H7 (cell line): ENCODE results near the gene HERC2. TPM values are rescaled to one million over a fixed set of nuclear protein-coding genes. Genes with fewer than 3 reads are reported as not detected.
"Not testable (repeated sequence)": the region's sequence is repeated elsewhere in the genome, so short reads cannot be mapped to it uniquely, and the experiment has no call there.

ENCODE experiments used
- DNase-seq: peaks from one replicate; pipeline ENCODE4 v3.0.0; 2012
- H3K27me3 ChIP-seq: 2 replicates; pipeline ENCODE4 v1.6.0; 2011; ENCODE audit warnings: mild to moderate bottlenecking, low read length; ENCODE audit not compliant: control insufficient read depth, insufficient read depth
- H3K36me3 ChIP-seq: replicated peaks from 2 replicates; pipeline ENCODE4 v1.5.1; 2011; ENCODE audit warnings: low read length; ENCODE audit not compliant: control insufficient read depth, insufficient read depth
- H3K4me3 ChIP-seq: 2 replicates; pipeline ENCODE4 v1.5.1; 2011; ENCODE audit warnings: low read depth, mild to moderate bottlenecking, control low read depth, low read length, moderate library complexity; ENCODE audit not compliant: insufficient read depth
- total RNA-seq: library from RNA; depleted of rRNA; stranded (reverse); fragments of >200 nt; shearing (Covaris generic); gene quantifications from 2 replicates; pipeline ENCODE4 v1.2.3, GENCODE V29; 2014

Gene HERC2
- total RNA-seq, 1 experiment from 2014 or later: 33.2 TPM

GRCh38 chr15:28190391-28191174 is 131.4 kb downstream of the HERC2 start:
- Histone ChIP-seq H3K27me3 (no peaks in the 10 kb centered on the region), H3K4me3 (no peak overlapping the region), H3K36me3 (no peaks in the 10 kb centered on the region; the same call in none of the 2 replicates)
- no peak for DNase-seq

GRCh38 chr15:28185148-28185895 is 136.7 kb downstream of the HERC2 start:
- no peak for DNase-seq
- H3K36me3 ChIP-seq: peaks cover 2% of the 10 kb centered on the region

GRCh38 chr15:28184166-28184565 is 137.8 kb downstream of the HERC2 start:
- Histone ChIP-seq H3K27me3 (no peaks in the 10 kb centered on the region), H3K36me3 (peaks cover 2% of the 10 kb centered on the region), H3K4me3 (no peak overlapping the region)
- no peak for DNase-seq

More at GRCh38 chr15:28185148-28185895, 136.7 kb downstream of the HERC2 start:
- Histone ChIP-seq H3K4me3 (no peak overlapping the region), H3K27me3 (no peaks in the 10 kb centered on the region)

DNA sequence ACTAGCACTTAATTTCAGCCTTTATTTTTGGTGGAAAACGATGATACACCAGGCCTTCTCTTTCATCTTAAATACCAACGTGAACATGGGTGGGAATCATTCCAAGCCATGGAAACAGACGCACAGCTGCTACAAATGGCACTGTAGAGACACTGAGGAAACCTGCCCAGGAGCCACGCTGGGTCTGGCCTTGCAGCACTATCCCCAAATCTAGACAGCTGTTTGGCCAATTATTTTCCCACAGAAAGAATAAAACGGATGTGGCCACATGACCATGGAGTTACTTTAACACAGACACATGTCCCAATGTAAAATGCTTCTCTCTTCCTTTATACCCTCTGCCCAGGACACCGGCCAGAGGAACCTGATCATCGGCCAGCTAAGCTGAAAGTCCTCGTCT is 139.2 kb downstream of the HERC2 start:
- no peak for DNase-seq
- H3K4me3 ChIP-seq: no peak overlapping the region
- peaks cover 2% of the 10 kb centered on the region for H3K36me3 ChIP-seq

GRCh38 chr15:28182216-28182615 is 139.8 kb downstream of the HERC2 start:
- Histone ChIP-seq H3K4me3 (no peak overlapping the region), H3K27me3 (no peaks in the 10 kb centered on the region), H3K36me3 (peaks cover 2% of the 10 kb centered on the region)
- DNase-seq: no peak

More for the DNA sequence above, 139.2 kb downstream of the HERC2 start:
- no peaks in the 10 kb centered on the region for H3K27me3 ChIP-seq

GRCh38 chr15:28181366-28181765 is 140.6 kb downstream of the HERC2 start:
- H3K36me3 ChIP-seq: peaks cover 6% of the 10 kb centered on the region
- no peaks in the 10 kb centered on the region for H3K27me3 ChIP-seq
- DNase-seq: no peak
- no peak overlapping the region for H3K4me3 ChIP-seq

- H3K4me3 ChIP-seq: no peak overlapping the region
- peaks cover 8% of the 10 kb centered on the region for H3K36me3 ChIP-seq
- no peak for DNase-seq
- no peaks in the 10 kb centered on the region for H3K27me3 ChIP-seq
Measured at GRCh38 chr15:28179270-28179669, 142.7 kb downstream of the HERC2 start.

DNA sequence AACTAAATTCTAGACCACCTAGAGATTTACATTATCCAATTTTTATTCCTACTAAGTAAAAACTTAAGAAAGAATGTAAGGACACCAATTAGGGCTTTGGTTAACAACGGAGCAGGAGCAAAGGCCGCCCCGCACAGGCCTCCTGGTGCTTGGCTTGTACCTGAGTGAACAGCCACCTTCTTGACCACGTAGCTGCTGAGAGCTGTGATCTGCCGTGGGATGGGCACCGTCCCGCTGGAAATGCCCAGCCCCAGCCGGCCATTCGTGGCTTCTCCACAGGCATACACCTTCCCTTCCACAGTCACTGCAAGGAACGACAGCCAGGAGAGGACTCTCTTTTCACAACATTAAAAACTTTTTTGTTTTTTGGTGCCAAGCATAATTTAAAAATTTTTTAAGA is 143.3 kb downstream of the HERC2 start:
- no peak for DNase-seq
- H3K27me3 ChIP-seq: no peaks in the 10 kb centered on the region
- H3K36me3 ChIP-seq: peaks cover 8% of the 10 kb centered on the region
- H3K4me3 ChIP-seq: no peak overlapping the region

GRCh38 chr15:28178290-28178689 is 143.7 kb downstream of the HERC2 start:
- H3K27me3 ChIP-seq: no peaks in the 10 kb centered on the region
- H3K4me3 ChIP-seq: no peak overlapping the region
- no peak for DNase-seq
- peaks cover 8% of the 10 kb centered on the region for H3K36me3 ChIP-seq

- Histone ChIP-seq H3K36me3 (peaks cover 2% of the 10 kb centered on the region), H3K4me3 (no peak overlapping the region), H3K27me3 (no peaks in the 10 kb centered on the region)
- no peak for DNase-seq
Measured at GRCh38 chr15:28169366-28169765, 152.6 kb downstream of the HERC2 start.

GRCh38 chr15:28168405-28169121 is 153.4 kb downstream of the HERC2 start:
- H3K27me3 ChIP-seq, H3K36me3 ChIP-seq, H3K4me3 ChIP-seq, DNase-seq: not testable (repeated sequence)

GRCh38 chr15:28167042-28167441 is 154.9 kb downstream of the HERC2 start:
- DNase-seq: no peak
- H3K4me3 ChIP-seq: no peak overlapping the region
- H3K36me3 ChIP-seq: peaks cover 2% of the 10 kb centered on the region
- H3K27me3 ChIP-seq: no peaks in the 10 kb centered on the region

DNA sequence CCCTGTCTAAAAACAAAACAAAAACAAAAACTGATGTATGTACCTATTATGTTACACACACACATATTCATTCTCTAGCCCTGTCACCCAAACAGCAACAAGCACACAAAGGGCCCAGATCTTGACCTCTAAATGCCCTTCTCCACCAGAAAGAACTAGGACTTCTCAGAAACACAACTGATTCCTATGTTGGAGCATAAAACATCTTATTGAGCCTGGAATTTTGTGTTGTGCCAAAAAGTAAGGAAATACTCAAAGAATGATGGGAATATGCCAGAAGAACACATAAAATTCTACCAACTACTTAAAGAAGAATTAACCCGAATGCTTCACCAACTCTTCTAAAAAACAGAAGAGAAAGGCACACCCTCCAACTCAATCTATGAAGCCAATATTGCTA is 156.2 kb downstream of the HERC2 start:
- Histone ChIP-seq H3K4me3 (no peak overlapping the region), H3K36me3 (peaks cover 5% of the 10 kb centered on the region), H3K27me3 (no peaks in the 10 kb centered on the region)
- DNase-seq: no peak

DNA sequence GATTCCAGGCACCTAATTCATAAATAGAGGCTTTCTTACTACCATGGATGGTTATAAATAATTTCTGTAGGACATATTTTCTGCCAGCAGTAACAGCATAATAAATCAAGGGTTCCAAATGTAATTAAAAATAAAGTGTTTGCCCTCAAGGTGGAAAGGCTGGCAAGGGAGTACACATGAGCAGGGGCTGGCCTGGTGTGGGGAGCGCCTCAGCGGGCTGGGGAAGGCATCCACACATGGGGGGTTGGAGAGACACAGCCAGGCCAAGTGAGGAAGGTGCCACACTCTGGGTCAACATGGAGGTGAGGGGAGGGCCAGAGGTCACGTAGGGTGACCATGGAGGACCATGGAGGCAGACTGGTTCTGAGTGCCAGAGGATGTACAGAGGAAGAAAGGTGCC is 157.1 kb downstream of the HERC2 start:
- H3K27me3 ChIP-seq: no peaks in the 10 kb centered on the region
- H3K36me3 ChIP-seq: peaks cover 5% of the 10 kb centered on the region
- no peak for DNase-seq
- no peak overlapping the region for H3K4me3 ChIP-seq
